GM23338 (cell line): ENCODE data around the gene SH3RF2. TPM values are rescaled to one million over a fixed set of nuclear protein-coding genes. Genes with fewer than 3 reads are reported as not detected.

Source experiments
- ATAC-seq: fragments of 200-7000 bp; cut with Tn5 transposase; 3 replicates; pipeline ENCODE4 v1.9.1; 2020
- DNase-seq: peaks from one replicate; pipeline ENCODE4 v3.0.0-alpha.2; 2015; ENCODE audit warnings: low spot score
- H2AFZ ChIP-seq: fragments of 200-600 bp; sonication (generic); 2 replicates; pipeline ENCODE4 v1.8.0; 2016; ENCODE audit warnings: antibody characterized with exemption, mild to moderate bottlenecking, moderate library complexity
- H3F3A ChIP-seq: fragments of 200-600 bp; sonication (generic); replicated peaks from 2 replicates; pipeline ENCODE4 v1.8.0; 2017; ENCODE audit warnings: antibody characterized with exemption, mixed run types, low read depth
- H3K27ac ChIP-seq: fragments of 200-600 bp; sonication (generic); 2 replicates; pipeline ENCODE4 v1.6.1; 2016; ENCODE audit warnings: low read depth
- H3K27me3 ChIP-seq: fragments of 200-600 bp; sonication (generic); 2 replicates; pipeline ENCODE4 v1.8.0; 2016; ENCODE audit warnings: mild to moderate bottlenecking, mixed run types, moderate library complexity; ENCODE audit not compliant: insufficient read depth
- H3K36me3 ChIP-seq: fragments of 200-600 bp; sonication (generic); 2 replicates; pipeline ENCODE4 v1.8.0; 2016; ENCODE audit warnings: mild to moderate bottlenecking; ENCODE audit not compliant: insufficient read depth
- H3K4me1 ChIP-seq: fragments of 200-600 bp; sonication (generic); 2 replicates; pipeline ENCODE4 v1.8.0; 2016; ENCODE audit warnings: mild to moderate bottlenecking, moderate library complexity; ENCODE audit not compliant: insufficient read depth
- H3K4me2 ChIP-seq: fragments of 200-600 bp; sonication (generic); 2 replicates; pipeline ENCODE4 v1.7.1; 2017; ENCODE audit warnings: mixed run types
- H3K4me3 ChIP-seq: fragments of 200-600 bp; sonication (generic); 2 replicates; pipeline ENCODE4 v1.6.1; 2016; ENCODE audit warnings: mixed run types
- H3K79me2 ChIP-seq: fragments of 200-600 bp; sonication (generic); replicated peaks from 2 replicates; pipeline ENCODE4 v1.8.0; 2017; ENCODE audit warnings: mild to moderate bottlenecking; ENCODE audit not compliant: insufficient read depth
- H3K9me2 ChIP-seq: fragments of 200-600 bp; sonication (generic); 2 replicates; pipeline ENCODE4 v1.8.0; 2017; ENCODE audit not compliant: insufficient read depth
- H4K20me1 ChIP-seq: fragments of 200-600 bp; sonication (generic); replicated peaks from 2 replicates; pipeline ENCODE4 v1.8.0; 2017; ENCODE audit warnings: mild to moderate bottlenecking; ENCODE audit not compliant: insufficient read depth
- H3K27ac Mint-ChIP-seq: 2 replicates; pipeline ENCODE4 v1.8.0; 2020; ENCODE audit warnings: inconsistent platforms, mild to moderate bottlenecking, moderate library complexity, mixed read lengths
- H3K27me3 Mint-ChIP-seq: 3 replicates; pipeline ENCODE4 v1.8.0; 2022; ENCODE audit warnings: low read depth, mild to moderate bottlenecking, moderate library complexity, mixed read lengths, inconsistent platforms; ENCODE audit not compliant: insufficient read depth, poor library complexity
- H3K36me3 Mint-ChIP-seq: 3 replicates; pipeline ENCODE4 v1.8.0; 2021; ENCODE audit warnings: low read depth, mild to moderate bottlenecking, inconsistent platforms, moderate library complexity, mixed read lengths
- H3K4me1 Mint-ChIP-seq: 3 replicates; pipeline ENCODE4 v1.8.0; 2020; ENCODE audit warnings: mild to moderate bottlenecking, inconsistent platforms, mixed read lengths
- H3K4me3 Mint-ChIP-seq: 3 replicates; pipeline ENCODE4 v1.8.0; 2021; ENCODE audit warnings: moderate library complexity, mild to moderate bottlenecking, inconsistent platforms, mixed read lengths
- H3K9me3 Mint-ChIP-seq: 3 replicates; pipeline ENCODE4 v1.8.0; 2020; ENCODE audit warnings: moderate library complexity, mild to moderate bottlenecking, inconsistent platforms, mixed read lengths
- EZH2 ChIP-seq: fragments of 200-600 bp; sonication (generic); IDR thresholded peaks from one replicate; pipeline ENCODE4 v1.8.0; 2017; ENCODE audit warnings: antibody characterized with exemption, mild to moderate bottlenecking, low read depth; ENCODE audit not compliant: unreplicated experiment
- POLR2AphosphoS5 ChIP-seq: IDR thresholded peaks from 2 replicates; pipeline ENCODE4 v1.6.1; 2016; ENCODE audit warnings: antibody characterized with exemption, low read depth
- STAT1 ChIP-seq: IDR thresholded peaks from one replicate; pipeline ENCODE4 v1.6.1; 2016; ENCODE audit warnings: antibody characterized with exemption; ENCODE audit not compliant: unreplicated experiment
- polyA plus RNA-seq: library from polyadenylated mRNA; unstranded; fragments of >200 nt; fragmentation: Nextera tagmentation; extraction: Ambion mirVana; gene quantifications from 2 replicates; pipeline ENCODE4 v1.2.1, GENCODE V29; 2016
- total RNA-seq: library from RNA; depleted of rRNA; stranded (reverse); fragments of >200 nt; shearing (Covaris generic); gene quantifications from 2 replicates; pipeline ENCODE4 v1.2.3, GENCODE V29; 2014
- TF ChIP-seq, protein P1 (sequence below): fragments of 250-450 bp; sonication (Bioruptor Pico); IDR thresholded peaks from 2 replicates; pipeline ENCODE4 v1.5.0; 2020; ENCODE audit warnings: mild to moderate bottlenecking, moderate library complexity
- TF ChIP-seq, protein P2 (sequence below), 2 experiments: fragments of 200-600 bp in 1 of 2; sonication (generic) in 1 of 2; conservative IDR thresholded peaks; 2 replicates each; pipeline versions ENCODE4 v1.5.1 to v1.6.1; 2016 to 2017; ENCODE audit warnings: antibody characterized with exemption in 2 of 2, low read depth in 2 of 2, mild to moderate bottlenecking in 2 of 2, moderate library complexity in 1 of 2

The SH3RF2 gene
- total and polyA plus RNA-seq, 2 experiments from 2014 or later: 1.7 to 2.4 TPM

- Mint-ChIP-seq H3K9me3 (0 out of 3 replicates have a peak, but pooled peaks cover under 1% of the 10 kb centered on the region), H3K27me3 (no peaks in the 10 kb centered on the region), H3K4me3 (no peak overlapping the region), H3K4me1 (no peaks in the 10 kb centered on the region), H3K36me3 (no peaks in the 10 kb centered on the region), H3K27ac (no peak overlapping the region)
- H4K20me1 ChIP-seq: no peaks in the 10 kb centered on the region
- no peaks in the 10 kb centered on the region for H3K36me3 ChIP-seq
- no peaks in the 10 kb centered on the region for H3K4me1 ChIP-seq
- H3K27me3 ChIP-seq: no peaks in the 10 kb centered on the region
- H3F3A ChIP-seq: 0 out of 2 replicates have a peak, but pooled peaks cover 4% of the 10 kb centered on the region
- H3K27ac ChIP-seq: no peak overlapping the region
- H3K4me3 ChIP-seq: no peak overlapping the region
- H3K79me2 ChIP-seq: no peaks in the 10 kb centered on the region
- H2AFZ ChIP-seq: no peak overlapping the region
- DNase-seq (no peak), ATAC-seq (no peak)
- H3K9me2 ChIP-seq: 0 out of 2 replicates have a peak, but pooled peaks cover 4% of the 10 kb centered on the region
- H3K4me2 ChIP-seq: no peak overlapping the region
- TF ChIP-seq EZH2 (no peak), POLR2AphosphoS5 (no peak), STAT1 (no peak)
- TF ChIP-seq, protein P1, sequence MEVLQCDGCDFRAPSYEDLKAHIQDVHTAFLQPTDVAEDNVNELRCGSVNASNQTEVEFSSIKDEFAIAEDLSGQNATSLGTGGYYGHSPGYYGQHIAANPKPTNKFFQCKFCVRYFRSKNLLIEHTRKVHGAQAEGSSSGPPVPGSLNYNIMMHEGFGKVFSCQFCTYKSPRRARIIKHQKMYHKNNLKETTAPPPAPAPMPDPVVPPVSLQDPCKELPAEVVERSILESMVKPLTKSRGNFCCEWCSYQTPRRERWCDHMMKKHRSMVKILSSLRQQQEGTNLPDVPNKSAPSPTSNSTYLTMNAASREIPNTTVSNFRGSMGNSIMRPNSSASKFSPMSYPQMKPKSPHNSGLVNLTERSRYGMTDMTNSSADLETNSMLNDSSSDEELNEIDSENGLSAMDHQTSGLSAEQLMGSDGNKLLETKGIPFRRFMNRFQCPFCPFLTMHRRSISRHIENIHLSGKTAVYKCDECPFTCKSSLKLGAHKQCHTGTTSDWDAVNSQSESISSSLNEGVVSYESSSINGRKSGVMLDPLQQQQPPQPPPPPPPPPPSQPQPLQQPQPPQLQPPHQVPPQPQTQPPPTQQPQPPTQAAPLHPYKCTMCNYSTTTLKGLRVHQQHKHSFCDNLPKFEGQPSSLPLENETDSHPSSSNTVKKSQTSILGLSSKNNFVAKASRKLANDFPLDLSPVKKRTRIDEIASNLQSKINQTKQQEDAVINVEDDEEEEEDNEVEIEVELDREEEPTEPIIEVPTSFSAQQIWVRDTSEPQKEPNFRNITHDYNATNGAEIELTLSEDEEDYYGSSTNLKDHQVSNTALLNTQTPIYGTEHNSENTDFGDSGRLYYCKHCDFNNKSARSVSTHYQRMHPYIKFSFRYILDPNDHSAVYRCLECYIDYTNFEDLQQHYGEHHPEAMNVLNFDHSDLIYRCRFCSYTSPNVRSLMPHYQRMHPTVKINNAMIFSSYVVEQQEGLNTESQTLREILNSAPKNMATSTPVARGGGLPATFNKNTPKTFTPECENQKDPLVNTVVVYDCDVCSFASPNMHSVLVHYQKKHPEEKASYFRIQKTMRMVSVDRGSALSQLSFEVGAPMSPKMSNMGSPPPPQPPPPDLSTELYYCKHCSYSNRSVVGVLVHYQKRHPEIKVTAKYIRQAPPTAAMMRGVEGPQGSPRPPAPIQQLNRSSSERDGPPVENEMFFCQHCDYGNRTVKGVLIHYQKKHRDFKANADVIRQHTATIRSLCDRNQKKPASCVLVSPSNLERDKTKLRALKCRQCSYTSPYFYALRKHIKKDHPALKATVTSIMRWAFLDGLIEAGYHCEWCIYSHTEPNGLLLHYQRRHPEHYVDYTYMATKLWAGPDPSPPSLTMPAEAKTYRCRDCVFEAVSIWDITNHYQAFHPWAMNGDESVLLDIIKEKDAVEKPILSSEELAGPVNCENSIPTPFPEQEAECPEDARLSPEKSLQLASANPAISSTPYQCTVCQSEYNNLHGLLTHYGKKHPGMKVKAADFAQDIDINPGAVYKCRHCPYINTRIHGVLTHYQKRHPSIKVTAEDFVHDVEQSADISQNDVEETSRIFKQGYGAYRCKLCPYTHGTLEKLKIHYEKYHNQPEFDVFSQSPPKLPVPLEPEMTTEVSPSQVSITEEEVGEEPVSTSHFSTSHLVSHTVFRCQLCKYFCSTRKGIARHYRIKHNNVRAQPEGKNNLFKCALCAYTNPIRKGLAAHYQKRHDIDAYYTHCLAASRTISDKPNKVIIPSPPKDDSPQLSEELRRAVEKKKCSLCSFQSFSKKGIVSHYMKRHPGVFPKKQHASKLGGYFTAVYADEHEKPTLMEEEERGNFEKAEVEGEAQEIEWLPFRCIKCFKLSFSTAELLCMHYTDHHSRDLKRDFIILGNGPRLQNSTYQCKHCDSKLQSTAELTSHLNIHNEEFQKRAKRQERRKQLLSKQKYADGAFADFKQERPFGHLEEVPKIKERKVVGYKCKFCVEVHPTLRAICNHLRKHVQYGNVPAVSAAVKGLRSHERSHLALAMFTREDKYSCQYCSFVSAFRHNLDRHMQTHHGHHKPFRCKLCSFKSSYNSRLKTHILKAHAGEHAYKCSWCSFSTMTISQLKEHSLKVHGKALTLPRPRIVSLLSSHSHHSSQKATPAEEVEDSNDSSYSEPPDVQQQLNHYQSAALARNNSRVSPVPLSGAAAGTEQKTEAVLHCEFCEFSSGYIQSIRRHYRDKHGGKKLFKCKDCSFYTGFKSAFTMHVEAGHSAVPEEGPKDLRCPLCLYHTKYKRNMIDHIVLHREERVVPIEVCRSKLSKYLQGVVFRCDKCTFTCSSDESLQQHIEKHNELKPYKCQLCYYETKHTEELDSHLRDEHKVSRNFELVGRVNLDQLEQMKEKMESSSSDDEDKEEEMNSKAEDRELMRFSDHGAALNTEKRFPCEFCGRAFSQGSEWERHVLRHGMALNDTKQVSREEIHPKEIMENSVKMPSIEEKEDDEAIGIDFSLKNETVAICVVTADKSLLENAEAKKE (CRISPR knock-in tag): no peak
- TF ChIP-seq, protein P2, sequence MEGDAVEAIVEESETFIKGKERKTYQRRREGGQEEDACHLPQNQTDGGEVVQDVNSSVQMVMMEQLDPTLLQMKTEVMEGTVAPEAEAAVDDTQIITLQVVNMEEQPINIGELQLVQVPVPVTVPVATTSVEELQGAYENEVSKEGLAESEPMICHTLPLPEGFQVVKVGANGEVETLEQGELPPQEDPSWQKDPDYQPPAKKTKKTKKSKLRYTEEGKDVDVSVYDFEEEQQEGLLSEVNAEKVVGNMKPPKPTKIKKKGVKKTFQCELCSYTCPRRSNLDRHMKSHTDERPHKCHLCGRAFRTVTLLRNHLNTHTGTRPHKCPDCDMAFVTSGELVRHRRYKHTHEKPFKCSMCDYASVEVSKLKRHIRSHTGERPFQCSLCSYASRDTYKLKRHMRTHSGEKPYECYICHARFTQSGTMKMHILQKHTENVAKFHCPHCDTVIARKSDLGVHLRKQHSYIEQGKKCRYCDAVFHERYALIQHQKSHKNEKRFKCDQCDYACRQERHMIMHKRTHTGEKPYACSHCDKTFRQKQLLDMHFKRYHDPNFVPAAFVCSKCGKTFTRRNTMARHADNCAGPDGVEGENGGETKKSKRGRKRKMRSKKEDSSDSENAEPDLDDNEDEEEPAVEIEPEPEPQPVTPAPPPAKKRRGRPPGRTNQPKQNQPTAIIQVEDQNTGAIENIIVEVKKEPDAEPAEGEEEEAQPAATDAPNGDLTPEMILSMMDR (conservative IDR thresholded peaks at IDR 0.05; ENCODE audit: low read depth in 2 of 2): no peak
Observed at GRCh38 chr5:146005264-146005663, 68.9 kb downstream of the SH3RF2 start.
